GM12878 (cell line): Measurements from ENCODE around the gene LLPH. TPM values are rescaled to one million over a fixed set of nuclear protein-coding genes. Genes with fewer than 3 reads are reported as not detected.

ENCODE experiments used
- ATAC-seq: fragments of 200-7000 bp; cut with Tn5 transposase; 3 replicates; pipeline ENCODE4 v1.9.1; 2020; ENCODE audit warnings: mild to moderate bottlenecking, moderate library complexity
- BruUV-seq: library from RNA; stranded (reverse); fragments of 400-500 nt; replicated peaks from 2 replicates; lab custom pipeline; 2021; lab: Mats Ljungman, UMichigan
- CTCF ChIA-PET: fragments of 300-600 bp; sonication (Branson Sonifier 250); formaldehyde crosslinking; extraction: SDS; loops from one replicate; lab custom pipeline; 2021; ENCODE audit warnings: inconsistent platforms; lab: Yijun Ruan, JAX
- POLR2A ChIA-PET: fragments of 350-600 bp; formaldehyde crosslinking; extraction: SDS; loops from one replicate; lab custom pipeline; 2021; ENCODE audit warnings: inconsistent platforms; lab: Charles Lee
- RAD21 ChIA-PET: fragments of 300-600 bp; sonication (Branson Sonifier 250); formaldehyde crosslinking; loops from one replicate; lab custom pipeline; 2023; ENCODE audit warnings: antibody characterized with exemption; ENCODE audit not compliant: unreplicated experiment; lab: Charles Lee
- SMC1A ChIA-PET: fragments of 300-600 bp; sonication (Branson Sonifier 250); formaldehyde crosslinking; loops from one replicate; lab custom pipeline; 2023; ENCODE audit not compliant: unreplicated experiment, uncharacterized antibody; lab: Charles Lee
- DNase-seq: peaks from one replicate; pipeline ENCODE4 v3.0.0-alpha.2; 2011; ENCODE audit warnings: low read depth, low spot score
- FAIRE-seq: peaks from 3 replicates; lab custom pipeline; 2011; peaks lifted over from hg19 to GRCh38; lab: Jason Lieb, UNC
- H2AFZ ChIP-seq: 2 replicates; pipeline ENCODE4 v1.6.0; 2011; ENCODE audit warnings: low read depth, low read length, control low read depth; ENCODE audit not compliant: control insufficient read depth
- H3K27ac ChIP-seq: 2 replicates; pipeline ENCODE4 v1.5.1; 2011; ENCODE audit warnings: control low read depth; ENCODE audit not compliant: control insufficient read depth, insufficient read depth
- H3K27me3 ChIP-seq, 2 experiments: replicated peaks in 1 of 2; 2 replicates each; pipeline versions ENCODE4 v1.6.0 to v1.6.1; 2011; ENCODE audit warnings: low read length in 1 of 2; ENCODE audit not compliant: control insufficient read depth in 2 of 2, insufficient read depth in 2 of 2
- H3K36me3 ChIP-seq, 2 experiments: 2 replicates each; pipeline ENCODE4 v1.5.1; 2011; ENCODE audit warnings: low read length in 1 of 2; ENCODE audit not compliant: control insufficient read depth in 2 of 2, insufficient read depth in 2 of 2
- H3K4me1 ChIP-seq: 2 replicates; pipeline ENCODE4 v1.6.1; 2011; ENCODE audit warnings: mild to moderate bottlenecking, low read length, moderate library complexity, mixed read lengths; ENCODE audit not compliant: control insufficient read depth, insufficient read depth
- H3K4me2 ChIP-seq: 2 replicates; pipeline ENCODE4 v1.6.0; 2011; ENCODE audit warnings: control low read depth; ENCODE audit not compliant: control insufficient read depth, insufficient read depth
- H3K4me3 ChIP-seq: fragments of 200-600 bp; sonication (generic); 2 replicates; pipeline ENCODE4 v1.5.1; 2016
- H3K79me2 ChIP-seq: 2 replicates; pipeline ENCODE4 v1.6.0; 2011; ENCODE audit warnings: low read length; ENCODE audit not compliant: control insufficient read depth, insufficient read depth
- H3K9ac ChIP-seq: 2 replicates; pipeline ENCODE4 v1.8.0; 2011; ENCODE audit warnings: low read length, control low read depth, mixed read lengths; ENCODE audit not compliant: control insufficient read depth, insufficient read depth
- H3K9me3 ChIP-seq: replicated peaks from 3 replicates; pipeline ENCODE4 v1.5.1; 2011; ENCODE audit warnings: mild to moderate bottlenecking, low read length; ENCODE audit not compliant: control insufficient read depth, insufficient read depth
- H4K20me1 ChIP-seq: 2 replicates; pipeline ENCODE4 v1.6.0; 2011; ENCODE audit not compliant: control insufficient read depth, insufficient read depth
- E2F4 ChIP-seq: IDR thresholded peaks from 2 replicates; pipeline ENCODE4 v1.6.1; 2012; ENCODE audit warnings: low read depth, low read length, improper control_type of control experiment
- EP300 ChIP-seq, 2 experiments: fragments of 150-350 bp in 1 of 2; IDR thresholded peaks; 2 replicates each; pipeline ENCODE4 v1.6.1; 2011 to 2012; ENCODE audit warnings: low read depth in 2 of 2, low read length in 2 of 2, borderline replicate concordance in 1 of 2, improper control_type of control experiment in 1 of 2, inconsistent platforms in 1 of 2; ENCODE audit not compliant: control insufficient read depth in 1 of 2
- GATAD2B ChIP-seq: fragments of 450-650 bp; conservative IDR thresholded peaks from 2 replicates; pipeline ENCODE4 v1.6.1; 2017; ENCODE audit warnings: low read depth, mild to moderate bottlenecking, moderate library complexity
- MYB ChIP-seq: fragments of 150-350 bp; IDR thresholded peaks from 2 replicates; pipeline ENCODE4 v1.6.1; 2014; ENCODE audit warnings: mild to moderate bottlenecking, low read depth, low read length, borderline replicate concordance
- POLR2A ChIP-seq: IDR thresholded peaks from 2 replicates; pipeline ENCODE4 v1.6.1; 2011; ENCODE audit warnings: low read depth, mild to moderate bottlenecking, low read length
- POLR2AphosphoS5 ChIP-seq: IDR thresholded peaks from 2 replicates; pipeline ENCODE4 v1.6.1; 2011; ENCODE audit warnings: mild to moderate bottlenecking, low read length, inconsistent platforms
- RAD21 ChIP-seq: IDR thresholded peaks from 2 replicates; pipeline ENCODE4 v1.6.1; 2011; ENCODE audit warnings: mild to moderate bottlenecking, low read depth, low read length, moderate library complexity; ENCODE audit not compliant: insufficient read depth
- RELB ChIP-seq: fragments of 450-650 bp; IDR thresholded peaks from 2 replicates; pipeline ENCODE4 v1.6.1; 2017; ENCODE audit warnings: low read depth, mild to moderate bottlenecking, moderate library complexity
- REST ChIP-seq: IDR thresholded peaks from 2 replicates; pipeline ENCODE4 v1.6.1; 2012; ENCODE audit warnings: mild to moderate bottlenecking, low read depth, low read length
- SMC3 ChIP-seq: IDR thresholded peaks from 2 replicates; pipeline ENCODE4 v1.6.1; 2011; ENCODE audit warnings: low read length, improper control_type of control experiment, borderline replicate concordance
- SREBF2 ChIP-seq: IDR thresholded peaks from 2 replicates; pipeline ENCODE4 v1.6.1; 2012; ENCODE audit warnings: mild to moderate bottlenecking, low read length
- ZNF217 ChIP-seq: fragments of 450-650 bp; IDR thresholded peaks from 2 replicates; pipeline ENCODE4 v1.6.1; 2017; ENCODE audit warnings: antibody characterized with exemption, mild to moderate bottlenecking
- WGBS: methylation state at CpG from one replicate; pipeline ENCODE4 v1.1.6; 2016; ENCODE audit warnings: low lambda C conversion rate; ENCODE audit not compliant: insufficient replicate concordance, insufficient coverage; ENCODE audit errors: missing lambda C conversion rate; 5-methylcytosine and 5-hydroxymethylcytosine counted together
- in situ Hi-C: fragments of 300-500 bp; cut with MboI; formaldehyde crosslinking; loops from 9 replicates; pipeline ENCODE4 v1.14.3; 2018; ENCODE audit warnings: mixed read lengths
- intact Hi-C: fragments of 100-400 bp; cut with micrococcal nuclease; formaldehyde crosslinking; loops from one replicate; pipeline ENCODE4 v1.14.2; 2022; ENCODE audit not compliant: unreplicated experiment
- polyA plus RNA-seq, 11 experiments: library from polyadenylated mRNA; depleted of rRNA in 4 of 11; unstranded in 6 of 11; stranded (reverse) in 5 of 11; fragments of >200 nt; fragmentation: Nextera tagmentation in 4 of 11; fragmentation: Illumina TruSeq in 1 of 11; extraction: Ambion mirVana in 4 of 11; extraction: Trizol in 1 of 11; gene quantifications; 1 replicate in 1 of 11; 2 replicates in 10 of 11; pipeline versions ENCODE4 v1.2.1 to v1.2.3, GENCODE V29; 2011 to 2016; ENCODE audit warnings: inconsistent platforms in 2 of 11, missing spikeins in 2 of 11, low read depth in 1 of 11
- total RNA-seq, 4 experiments: library from RNA; depleted of rRNA in 3 of 4; stranded (reverse); fragments of >200 nt in 3 of 4; fragmentation: Illumina TruSeq in 1 of 4; extraction: Trizol in 1 of 4; gene quantifications; 2 replicates each; pipeline versions ENCODE4 v1.2.1 to v1.2.3, GENCODE V29; 2013 to 2021

Gene LLPH
- total and polyA plus RNA-seq, 10 of the 15 experiments (the other 5 are each of a cell fraction or from before 2014, with no cell fraction given): 15.2 to 107 (median 70.4) TPM

- 0 out of 2 replicates have a peak, but pooled peaks have one; percentile 30 for TF ChIP-seq RAD21
- TF ChIP-seq REST: no peak
- no peak for TF ChIP-seq GATAD2B
- TF ChIP-seq SMC3: peak; percentile 38; the same call in 1 of the 2 replicates
- TF ChIP-seq, all 136 proteins: peak for 3
Observed at GRCh38 chr12:66144791-66145754, 14.5 kb upstream of the LLPH start (continued).

- Histone ChIP-seq H3K27me3 (no peaks in the 10 kb centered on the region), H4K20me1 (no peaks in the 10 kb centered on the region), H3K4me3 (no peak overlapping the region), H3K79me2 (no peaks in the 10 kb centered on the region), H3K4me2 (no peak overlapping the region), H2AFZ (no peak overlapping the region), H3K27ac (no peak overlapping the region), H3K9ac (no peak overlapping the region), H3K9me3 (peaks cover 23% of the 10 kb centered on the region), H3K36me3 (peaks cover 5 to 23% of the 10 kb centered on the region in 2 experiments)
- DNase-seq (no peak), ATAC-seq (no peak), FAIRE-seq (no peak)
- CTCF ChIA-PET: interaction anchor here (1.1 to 2.7 kb wide), 2 partner anchors 25 to 91 kb away, joined by 3 to 14 read pairs; no protein-coding TSS in a partner anchor
- no TSS peak for BruUV-seq
- intact Hi-C loops: no loop called here
- 100% methylated on average over 1 of the region's 1 CpG for WGBS
- in situ Hi-C loops: no loop called here
- SMC1A ChIA-PET: interaction anchor here (0.8 to 2.2 kb wide), 2 partner anchors 126 to 230 kb away, joined by 3 to 7 read pairs; no protein-coding TSS in a partner anchor
- RAD21 ChIA-PET: interaction anchor here (1.9 kb wide), 1 partner anchor 13 kb away, joined by 6 read pairs; the partner anchor contains the start of gene LLPH
- POLR2A ChIA-PET: no interaction called here
- TF ChIP-seq ZNF217: no peak
- no peak for TF ChIP-seq RELB
- TF ChIP-seq EP300 (IDR thresholded peaks at IDR 0.05; ENCODE audit: borderline replicate concordance in 1 of 2, control insufficient read depth in 1 of 2, low read depth in 2 of 2, low read length in 2 of 2): no peak
- TF ChIP-seq E2F4: no peak
- TF ChIP-seq POLR2AphosphoS5: no peak
- TF ChIP-seq MYB: no peak
- no peak for TF ChIP-seq GATAD2B
- TF ChIP-seq POLR2A: no peak
- TF ChIP-seq SREBF2: no peak
- TF ChIP-seq, all 136 proteins: peak for 0
- H3K4me1 ChIP-seq: no peaks in the 10 kb centered on the region
Observed at GRCh38 chr12:66143868-66144267, 13.3 kb upstream of the LLPH start.
